Right ventricle myocardium superior (tissue), 1 donor: ENCODE data around the gene ASTN2. TPM values are rescaled to one million over a fixed set of nuclear protein-coding genes. Genes with fewer than 3 reads are reported as not detected.

Source experiments
- ATAC-seq: fragments of 200-7000 bp; cut with Tn5 transposase; one replicate; pipeline ENCODE4 v1.9.1; 2020; ENCODE audit warnings: mild to moderate bottlenecking; ENCODE audit not compliant: poor library complexity
- DNase-seq: peaks from one replicate; pipeline ENCODE4 v3.0.0-alpha.2; 2020
- intact Hi-C: fragments of 100-400 bp; cut with DNase I; formaldehyde crosslinking; loops from one replicate; pipeline ENCODE4 v1.11.2; 2022
- total RNA-seq: library from RNA; stranded (reverse); fragmentation: NEBNext Ultra II Directional; extraction: Animal tissue kit (Norgen Biotek cat#: 25700); gene quantifications from one replicate; pipeline ENCODE4 v1.2.1, GENCODE V29; 2021
- donor health status: DM: no; HTN: yes; CAD: no; lungs with severe emphysema.

Gene ASTN2
- total RNA-seq, 1 donor from 2014 or later = 6.4 TPM

DNA sequence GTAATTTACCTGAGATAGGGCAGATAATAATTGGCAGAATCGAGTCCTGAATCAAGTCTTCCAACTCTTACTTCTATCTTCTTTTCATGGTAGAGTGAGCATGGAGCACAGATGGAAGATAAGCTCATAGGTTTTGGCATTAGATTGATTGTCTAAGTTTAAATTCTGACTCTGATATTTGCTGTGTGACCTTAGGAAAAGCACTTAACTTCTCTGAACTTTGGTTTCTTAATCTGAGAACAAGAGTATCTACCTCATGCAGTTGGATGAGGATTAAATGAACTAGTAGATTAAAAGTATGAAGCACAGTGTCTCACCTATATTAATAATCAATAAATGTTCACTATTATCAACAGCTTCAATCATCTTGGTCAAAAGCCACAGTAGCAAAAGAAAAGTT is 9.4 kb upstream of the ASTN2 start:
- no peak for ATAC-seq
- intact Hi-C loops = no loop called here
- DNase-seq = no peak

DNA sequence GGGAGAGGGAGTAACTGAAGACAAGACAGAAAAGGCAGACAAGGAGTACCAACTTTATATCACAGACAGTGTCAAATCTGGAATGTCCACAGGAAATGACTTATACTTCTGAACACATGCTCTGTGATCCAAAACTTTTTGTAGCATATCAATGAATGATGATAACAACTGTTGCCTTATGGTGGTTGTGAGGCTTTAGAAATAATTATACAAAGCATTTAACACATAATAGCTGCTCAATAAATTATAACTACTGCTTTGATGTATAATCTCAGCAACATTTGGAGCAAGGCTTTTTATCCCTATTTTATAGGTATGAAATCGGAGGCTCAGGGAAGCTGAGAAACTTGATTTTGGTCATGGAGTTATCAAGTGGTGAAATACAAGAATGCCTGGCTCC is 3.3 kb upstream of the ASTN2 start:
- intact Hi-C loops = no loop called here
- ATAC-seq = no peak
- DNase-seq = no peak

DNA sequence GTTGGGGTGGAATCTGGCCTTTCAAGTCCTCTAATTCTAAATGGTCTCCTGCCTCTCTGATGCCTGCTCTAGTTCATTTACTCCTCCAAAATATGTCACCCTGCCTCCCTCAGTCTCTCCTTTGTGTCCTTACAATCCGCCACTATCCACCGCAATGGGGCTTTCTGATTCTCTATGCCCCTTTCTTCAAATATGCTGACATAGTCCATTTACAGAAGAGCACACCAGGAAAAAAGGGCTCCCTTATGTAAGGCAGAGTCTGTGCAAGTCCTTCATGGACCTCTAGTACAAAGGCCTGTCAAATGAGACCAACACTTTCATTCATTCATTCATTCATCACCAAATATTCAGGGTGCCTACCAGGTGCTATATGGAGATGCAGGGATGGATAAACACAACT is 2.0 kb upstream of the ASTN2 start:
- intact Hi-C loops = no loop called here
- DNase-seq = no peak
- ATAC-seq = no peak

DNA sequence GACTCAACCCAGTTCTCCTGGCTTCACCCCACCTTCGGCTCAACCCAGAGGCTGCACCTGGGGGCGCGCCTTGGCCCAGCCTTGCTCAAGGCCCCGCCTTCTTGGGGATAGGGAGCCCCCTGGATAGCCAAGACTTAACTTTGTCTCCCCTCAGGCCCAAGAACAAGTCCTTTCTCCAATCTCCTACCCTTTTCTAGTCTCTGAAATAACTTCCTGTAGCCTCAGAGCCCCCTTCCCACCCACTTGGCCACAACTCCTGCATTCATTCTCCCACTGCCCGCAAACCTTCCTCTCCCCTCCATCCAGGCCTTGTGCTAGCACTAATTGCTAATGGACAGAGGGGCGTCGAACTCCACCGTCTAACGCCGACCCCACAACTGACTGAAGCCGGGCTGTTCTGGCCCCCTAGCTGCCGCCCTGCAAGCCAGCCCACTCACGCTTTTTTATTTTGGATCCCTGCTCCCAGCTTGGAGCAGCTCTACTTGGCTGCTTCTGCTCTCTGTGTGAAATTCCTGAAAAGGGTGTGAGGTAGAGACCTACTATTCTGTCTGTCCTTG is 579 bp upstream of the ASTN2 start:
- DNase-seq (no peak), ATAC-seq (no peak)
- intact Hi-C loops = no loop called here

DNA sequence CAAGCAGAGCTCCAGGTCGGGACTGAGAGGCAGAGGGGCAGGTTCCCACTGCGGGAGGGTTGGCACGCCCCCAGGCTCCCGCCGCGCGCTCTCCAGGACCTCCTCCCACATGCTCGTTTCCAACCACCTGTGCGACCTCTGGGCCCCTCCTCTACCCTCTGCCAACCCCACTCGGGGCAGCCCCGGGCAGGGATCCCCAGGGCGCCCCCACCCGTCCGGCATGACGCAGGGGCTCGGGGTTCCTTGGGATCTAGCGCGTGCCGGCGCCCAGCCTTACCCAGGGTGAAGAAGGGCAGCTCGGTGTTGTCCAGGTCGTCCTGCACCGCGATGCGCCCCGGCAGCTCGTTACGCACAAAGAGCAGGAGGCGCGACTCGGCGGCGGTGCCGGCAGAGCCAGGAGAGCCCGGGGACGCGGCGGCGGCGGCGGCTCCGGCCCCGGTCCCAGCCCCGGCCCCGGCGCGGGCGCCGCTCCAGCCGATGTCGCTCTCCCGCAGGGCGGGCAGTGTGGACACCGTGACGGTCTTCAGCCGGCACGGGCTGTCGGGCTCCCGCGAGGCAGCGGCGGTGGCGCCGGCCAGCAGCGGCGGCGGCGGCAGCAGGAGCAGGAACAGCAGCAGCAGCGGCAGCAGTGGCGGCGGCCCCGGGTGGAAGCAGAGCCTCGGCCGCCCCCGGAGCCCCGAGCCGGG is 494 bp downstream of the ASTN2 start:
- ATAC-seq (peak; percentile 55), DNase-seq (no peak)
- intact Hi-C loops = no loop called here

DNA sequence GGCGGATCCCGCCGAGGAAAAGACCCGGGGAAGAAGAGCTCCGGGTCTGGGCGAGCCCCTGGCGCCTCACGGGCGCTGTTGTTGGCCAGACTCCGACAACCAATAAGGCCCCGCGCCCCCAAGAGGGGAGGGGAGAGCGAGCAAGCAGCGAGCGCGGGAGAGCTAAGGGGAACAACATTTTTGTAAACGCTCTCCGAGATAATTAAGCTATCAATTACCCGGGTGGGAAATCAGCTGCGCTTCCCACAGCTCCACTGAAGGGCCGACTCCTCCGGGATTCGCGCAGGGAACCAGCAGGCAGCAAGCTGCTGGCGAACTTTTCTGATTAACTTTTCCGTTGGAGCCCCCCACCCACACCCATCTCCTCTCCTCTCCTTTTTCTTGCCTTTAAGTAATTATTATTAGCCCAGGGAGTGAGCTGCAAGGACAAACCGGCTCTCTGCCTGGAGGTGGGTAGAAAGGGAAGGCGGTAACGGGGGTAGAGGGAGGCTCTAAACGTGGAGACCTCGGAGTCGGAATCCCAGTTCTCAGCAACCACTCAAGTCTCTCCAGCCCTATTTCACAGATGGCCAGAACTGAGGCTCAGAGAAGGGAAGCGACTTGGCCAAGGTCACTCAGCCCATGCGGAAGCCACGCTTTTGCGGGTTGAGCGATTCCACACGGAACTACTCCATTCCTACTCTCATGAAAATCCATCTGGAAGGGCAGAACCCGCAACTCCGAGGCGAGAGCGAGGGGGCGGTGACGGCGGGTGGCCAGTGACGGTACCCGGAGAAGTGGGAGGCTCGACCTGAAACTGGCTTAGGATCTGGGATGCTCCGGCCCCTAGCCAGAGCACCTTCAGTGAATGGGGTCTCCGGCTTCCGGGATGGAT is 1.3 kb downstream of the ASTN2 start:
- ATAC-seq = no peak
- intact Hi-C loops = no loop called here
- DNase-seq = no peak

DNA sequence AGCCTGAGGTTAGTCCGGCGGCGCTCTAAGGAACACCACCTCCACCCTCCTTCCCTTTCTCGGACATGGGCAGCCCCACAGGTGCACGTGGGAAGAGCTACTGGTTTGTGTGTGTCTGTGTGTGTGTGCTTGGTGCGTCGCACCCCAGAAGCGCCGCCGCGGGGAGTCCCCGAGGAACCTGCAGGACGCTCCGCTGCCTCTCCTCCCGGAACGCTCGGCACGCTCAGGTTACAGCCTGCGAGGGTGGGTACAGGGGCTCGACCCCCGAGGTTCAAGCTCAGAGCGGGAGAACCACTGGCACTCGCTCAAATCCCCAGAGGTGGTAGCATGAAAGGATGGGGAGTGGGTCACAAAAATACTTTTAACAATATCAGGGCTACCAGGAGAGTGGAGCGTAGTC is 2.0 kb downstream of the ASTN2 start:
- no peak for DNase-seq

DNA sequence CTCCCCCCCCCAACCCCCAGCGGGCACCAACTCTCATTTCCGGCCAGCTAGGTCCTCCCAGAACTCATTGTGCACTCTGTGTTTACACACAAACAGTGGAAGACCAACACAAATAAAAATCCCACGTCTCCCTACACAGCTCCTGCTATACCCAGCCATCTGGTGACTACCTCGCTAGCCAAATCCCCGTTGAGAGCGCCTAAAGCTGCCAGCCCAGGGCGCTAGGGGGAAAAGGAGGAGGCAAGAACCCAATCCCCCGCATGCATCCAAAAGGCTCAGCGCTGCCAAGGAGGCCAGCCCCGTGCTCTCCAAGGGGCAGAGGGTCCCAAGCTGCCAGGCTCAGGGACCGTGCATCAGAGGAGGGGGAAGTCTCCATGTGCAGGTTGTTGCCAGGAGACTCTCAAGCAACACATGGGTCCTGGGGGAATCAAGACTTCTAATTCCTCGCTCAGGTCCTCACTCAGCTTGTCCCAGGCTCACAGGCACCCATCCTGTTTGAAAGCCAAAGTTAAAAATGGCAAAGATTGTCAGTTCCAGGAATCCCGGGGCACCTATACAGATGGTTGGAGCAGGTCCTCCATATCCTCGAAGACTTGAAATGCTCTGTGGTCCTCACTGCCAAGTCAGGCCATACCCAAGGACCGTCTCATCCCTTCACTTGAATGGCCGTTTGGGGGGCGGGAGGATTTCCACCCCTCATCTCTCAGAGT is 2.7 kb downstream of the ASTN2 start:
- intact Hi-C loops = no loop called here
- ATAC-seq (no peak), DNase-seq (no peak)

More for the DNA sequence above, 2.0 kb downstream of the ASTN2 start:
- intact Hi-C loops = no loop called here
- ATAC-seq = no peak

DNA sequence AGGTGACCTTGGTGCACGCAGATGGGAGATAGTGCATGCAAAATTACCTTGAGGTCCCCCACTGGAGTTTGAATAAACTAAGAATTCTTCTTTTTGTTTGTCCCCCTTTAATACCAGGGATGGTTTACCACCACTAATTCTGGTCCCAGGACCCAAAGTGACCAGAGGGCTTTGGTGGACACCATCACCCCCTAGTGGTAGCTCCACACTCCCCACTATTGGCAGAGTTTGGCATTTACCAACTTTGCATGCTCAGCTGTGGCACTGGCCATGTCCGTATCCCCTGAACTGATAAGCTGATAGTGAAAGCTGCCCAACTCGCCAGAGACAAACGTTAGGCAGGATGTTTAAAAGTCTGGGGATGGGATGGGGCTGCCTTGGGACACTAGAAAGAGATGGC is 3.3 kb downstream of the ASTN2 start:
- ATAC-seq (no peak), DNase-seq (no peak)
- intact Hi-C loops = no loop called here

DNA sequence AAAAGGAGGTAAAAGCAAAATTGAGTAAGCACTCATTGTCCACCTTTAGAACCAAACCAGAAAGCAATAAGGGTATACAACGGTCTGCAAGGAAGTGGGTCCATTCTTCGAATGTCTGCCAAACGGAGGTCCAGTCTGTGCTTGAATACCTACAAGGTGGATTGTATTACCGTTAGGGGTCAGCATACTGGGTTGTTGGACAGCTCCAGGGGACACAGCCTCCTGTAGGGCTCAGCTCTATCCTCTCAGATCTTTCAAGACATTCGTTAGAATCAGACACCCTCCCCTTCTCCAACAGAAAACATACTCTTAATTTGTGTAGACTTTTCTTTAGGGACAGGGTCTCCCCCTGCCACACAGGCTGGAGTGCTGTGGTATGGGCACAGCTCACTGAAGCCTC is 5.5 kb downstream of the ASTN2 start:
- ATAC-seq (no peak), DNase-seq (no peak)
- intact Hi-C loops = no loop called here

DNA sequence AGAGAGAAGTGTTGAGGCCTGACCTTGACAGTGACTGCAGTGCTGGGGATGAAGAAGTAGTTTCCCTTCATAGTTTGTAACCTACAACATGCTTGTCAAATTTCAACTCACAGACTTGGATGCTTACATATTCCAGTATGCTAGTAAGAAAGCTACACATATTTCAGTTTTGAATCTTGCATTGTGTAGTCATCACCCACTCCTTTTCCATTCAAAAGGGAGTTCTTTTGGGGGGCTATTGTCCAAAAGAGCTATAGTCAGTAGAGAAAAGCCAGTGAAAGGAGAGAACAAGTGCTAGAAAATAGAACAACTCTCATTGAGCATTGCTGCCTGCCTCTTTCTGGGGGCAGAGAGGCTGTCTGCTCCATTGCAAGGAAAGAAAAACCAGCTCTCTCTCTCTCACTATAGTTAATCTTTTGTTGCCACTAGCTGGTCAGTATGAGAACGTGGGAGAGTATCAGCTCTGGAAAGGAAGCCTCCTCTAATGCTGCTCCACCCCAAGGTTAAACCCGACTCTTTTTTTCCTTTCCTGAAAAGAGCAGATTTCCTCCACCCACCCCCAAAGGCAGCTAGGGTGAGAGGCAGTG is 7.3 kb downstream of the ASTN2 start:
- no peak for DNase-seq
- intact Hi-C loops = no loop called here

DNA sequence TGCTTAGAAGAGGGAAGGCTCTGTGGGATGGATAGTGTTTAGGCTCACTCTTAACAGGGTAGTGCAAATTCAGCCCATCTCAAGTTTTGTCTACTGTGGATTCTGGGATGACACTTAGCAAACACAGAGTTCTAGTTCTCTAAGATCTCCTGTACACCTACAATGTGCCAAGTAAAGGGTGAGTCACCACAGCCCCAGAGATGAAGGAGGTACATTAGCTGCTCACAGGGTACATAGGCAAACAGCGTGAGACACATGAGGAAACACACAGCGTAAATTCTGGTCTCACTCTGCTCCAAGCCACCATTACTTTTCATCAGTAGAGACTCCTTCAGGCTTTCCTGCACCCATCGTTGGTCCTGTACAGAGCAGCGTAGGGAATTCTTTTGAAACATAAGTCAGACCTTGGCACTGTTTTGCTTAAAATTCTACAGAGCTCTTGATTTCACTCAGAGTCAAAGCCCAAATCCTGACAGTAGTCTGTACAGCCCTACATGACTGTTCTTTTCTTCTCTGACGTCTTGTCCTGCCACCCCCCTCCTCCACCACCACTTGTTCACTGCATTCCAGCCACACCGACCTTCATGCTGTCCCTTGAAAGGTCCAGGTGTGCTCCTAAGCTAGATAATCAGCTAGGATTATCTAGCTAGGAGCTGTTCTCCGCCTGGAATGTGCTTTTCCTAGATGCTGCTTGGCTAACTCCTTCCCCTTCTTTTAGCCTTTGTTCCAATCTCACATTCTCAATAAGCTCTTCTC is 8.7 kb downstream of the ASTN2 start:
- ATAC-seq (no peak), DNase-seq (no peak)
- intact Hi-C loops = no loop called here

More for the DNA sequence above, 7.3 kb downstream of the ASTN2 start:
- ATAC-seq = no peak

DNA sequence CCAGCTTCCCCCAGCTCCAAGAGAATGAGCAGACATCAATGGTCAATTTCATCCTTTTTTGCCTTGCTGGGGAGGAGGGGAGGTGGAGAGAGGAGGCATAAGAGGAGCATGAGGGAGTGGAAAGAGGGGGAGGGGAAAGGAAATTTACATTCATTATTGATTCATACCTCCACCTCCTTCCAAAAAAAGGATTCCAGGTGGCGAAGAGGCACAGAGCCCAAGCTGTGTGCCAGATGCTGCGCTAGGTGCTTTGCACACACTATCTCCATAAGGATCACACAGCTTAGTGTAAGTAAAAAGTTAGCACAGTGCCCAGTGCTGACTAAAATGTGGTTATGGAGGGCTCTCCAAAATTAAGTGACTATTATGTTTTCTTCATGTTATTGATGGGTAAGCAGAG is 11.0 kb downstream of the ASTN2 start:
- intact Hi-C loops = no loop called here
- ATAC-seq = no peak
- DNase-seq = no peak

DNA sequence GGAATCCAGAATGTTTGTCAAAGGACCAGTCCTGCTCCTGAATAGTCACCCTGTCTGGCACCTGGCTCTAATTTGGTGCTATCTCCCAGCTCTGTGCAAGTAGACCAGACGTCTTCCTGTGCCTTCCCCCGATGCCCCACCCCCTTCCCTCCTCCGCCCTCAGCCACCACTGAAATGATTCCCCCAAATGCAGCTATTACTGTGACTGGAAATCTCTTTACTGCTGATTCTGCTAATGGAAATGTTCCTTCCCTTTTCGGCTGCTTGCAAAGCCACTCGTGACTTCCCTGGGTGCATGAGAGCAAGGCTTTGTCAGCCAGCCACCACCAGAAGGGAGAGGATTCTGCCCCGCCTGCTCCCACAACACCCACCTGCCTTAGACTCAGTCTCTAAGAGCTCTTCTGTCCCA is 11.4 kb downstream of the ASTN2 start:
- DNase-seq = no peak

DNA sequence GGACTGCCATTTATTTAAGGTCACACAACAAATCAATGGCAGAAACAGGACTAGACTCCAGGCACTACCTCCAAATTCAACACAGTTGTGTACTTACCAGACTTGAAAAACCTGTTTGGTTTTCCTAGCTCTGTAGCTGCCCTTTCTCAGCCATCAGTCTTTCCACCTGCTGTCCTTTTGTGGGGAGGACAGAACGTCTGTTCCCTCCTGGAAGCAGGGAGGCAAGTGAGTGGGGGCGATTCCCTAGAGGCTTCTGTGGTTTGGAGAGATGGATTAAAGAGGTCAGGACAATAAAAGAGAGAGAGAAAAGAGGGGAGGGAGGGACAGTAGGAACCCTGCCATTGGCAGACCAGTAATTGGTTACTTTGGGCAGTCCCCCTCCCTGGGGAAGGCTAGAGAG is 14.7 kb downstream of the ASTN2 start:
- no peak for ATAC-seq
- intact Hi-C loops = no loop called here
- no peak for DNase-seq

More for the DNA sequence above, 11.4 kb downstream of the ASTN2 start:
- intact Hi-C loops = no loop called here
- ATAC-seq = peak; percentile 22

DNA sequence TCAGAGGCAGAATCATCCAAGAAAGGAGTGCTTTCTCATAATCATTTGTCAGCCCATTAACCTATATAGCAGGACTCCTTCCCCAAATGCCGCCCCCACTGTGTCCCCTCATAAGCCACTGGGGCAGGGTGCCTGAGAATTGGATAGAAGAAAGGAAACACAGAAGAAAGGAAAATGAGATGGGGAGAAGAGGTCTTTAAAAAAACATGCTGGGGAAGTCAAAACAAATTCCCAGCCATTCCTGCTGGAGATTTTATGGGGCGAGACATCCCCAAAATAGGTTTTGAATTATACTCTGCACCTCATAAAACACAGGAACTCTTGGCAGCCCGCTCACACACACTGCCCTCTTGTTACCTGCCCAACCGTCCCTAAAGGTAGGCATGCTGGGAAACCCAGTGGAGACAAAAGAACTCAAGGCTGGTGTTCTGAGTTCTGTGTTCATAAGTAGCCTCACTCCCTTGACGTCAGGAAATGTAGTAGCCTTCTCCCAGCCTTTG is 19.7 kb downstream of the ASTN2 start:
- intact Hi-C loops = no loop called here
- DNase-seq = no peak
- no peak for ATAC-seq

DNA sequence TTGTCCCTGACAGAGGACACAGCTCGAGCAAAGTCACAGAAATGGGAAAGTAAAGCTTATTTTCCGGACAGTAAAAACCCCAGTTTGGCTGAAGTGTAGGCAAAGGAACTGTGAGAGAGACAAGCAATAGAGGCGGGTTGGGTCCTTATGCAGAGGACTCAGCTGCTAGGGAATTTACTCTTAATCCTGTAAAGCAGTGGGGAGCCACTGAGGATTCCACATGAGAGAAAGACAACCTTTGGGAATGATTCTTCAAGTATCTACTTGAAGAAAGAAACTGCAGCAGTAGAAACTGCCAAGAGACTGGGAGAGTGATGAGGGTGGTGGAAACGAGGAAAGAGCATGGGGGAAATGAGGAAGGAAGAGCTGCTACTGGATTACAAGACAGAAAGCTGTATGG is 20.2 kb downstream of the ASTN2 start:
- intact Hi-C loops = no loop called here
- no peak for ATAC-seq
- no peak for DNase-seq

DNA sequence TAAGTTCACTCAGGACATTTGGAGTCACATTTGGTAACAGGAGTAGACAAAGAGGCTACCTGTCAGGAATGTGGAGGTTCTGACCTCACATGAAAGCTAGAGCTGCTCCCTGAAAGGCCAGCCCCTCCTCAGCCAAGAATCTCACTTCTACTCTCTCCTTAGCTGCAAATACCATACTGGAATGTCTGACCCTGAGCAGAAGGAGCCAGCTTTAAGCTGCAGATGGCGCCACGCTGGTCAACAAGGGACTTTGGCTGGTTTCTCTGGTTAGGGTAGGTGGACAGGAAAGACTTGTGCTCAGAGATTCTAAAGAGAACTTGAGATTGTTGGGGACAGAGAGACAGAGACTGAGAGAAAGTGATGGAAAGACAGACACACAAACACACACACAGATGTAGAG is 21.9 kb downstream of the ASTN2 start:
- intact Hi-C loops = no loop called here
- ATAC-seq (no peak), DNase-seq (no peak)
